Fibroblast of skin of right biceps (primary cell): ENCODE data around the gene UGT1A10.
"Not testable (repeated sequence)": the region's sequence is repeated elsewhere in the genome, so short reads cannot be mapped to it uniquely, and the experiment has no call there.

Experiments used
- DNase-seq: peaks from one replicate; pipeline ENCODE4 v3.0.0-alpha.2; 2013

UGT1A10 gene

GRCh38 chr2:233746475-233747282, 110.4 kb downstream of the UGT1A10 start:
- DNase-seq, result no peak

DNA sequence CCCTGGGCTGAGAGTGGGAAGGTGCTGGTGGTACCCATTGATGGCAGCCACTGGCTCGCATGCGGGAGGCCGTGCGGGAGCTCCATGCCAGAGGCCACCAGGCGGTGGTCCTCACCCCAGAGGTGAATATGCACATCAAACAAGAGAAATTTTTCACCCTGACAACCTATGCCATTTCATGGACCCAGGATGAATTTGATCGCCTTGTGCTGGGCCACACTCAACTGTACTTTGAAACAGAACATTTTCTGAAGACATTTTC, 111.0 kb downstream of the UGT1A10 start:
- no peak for DNase-seq

DNA sequence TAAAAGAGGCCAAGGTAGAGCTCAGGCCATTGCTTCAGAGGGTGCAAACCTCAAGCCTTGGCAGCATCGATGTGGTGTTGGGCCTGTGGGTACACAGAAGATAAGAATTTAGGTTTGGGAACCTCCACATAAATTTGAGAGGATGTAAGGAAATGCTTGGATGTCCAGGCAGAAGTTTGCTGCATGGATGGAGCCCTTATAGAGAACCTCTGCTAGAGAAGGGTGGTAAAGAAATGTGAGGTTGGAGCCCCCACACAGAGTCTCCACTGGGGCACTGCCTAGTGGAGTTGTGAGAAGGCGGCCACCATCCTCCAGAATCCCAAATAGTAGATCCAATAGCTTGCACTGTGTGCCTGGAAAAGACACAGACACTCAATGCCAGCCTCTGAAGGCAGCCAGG, 114.4 kb downstream of the UGT1A10 start:
- not testable (repeated sequence) for DNase-seq

- not testable (repeated sequence) for DNase-seq
Measured at GRCh38 chr2:233751212-233752009, 115.2 kb downstream of the UGT1A10 start.

DNA sequence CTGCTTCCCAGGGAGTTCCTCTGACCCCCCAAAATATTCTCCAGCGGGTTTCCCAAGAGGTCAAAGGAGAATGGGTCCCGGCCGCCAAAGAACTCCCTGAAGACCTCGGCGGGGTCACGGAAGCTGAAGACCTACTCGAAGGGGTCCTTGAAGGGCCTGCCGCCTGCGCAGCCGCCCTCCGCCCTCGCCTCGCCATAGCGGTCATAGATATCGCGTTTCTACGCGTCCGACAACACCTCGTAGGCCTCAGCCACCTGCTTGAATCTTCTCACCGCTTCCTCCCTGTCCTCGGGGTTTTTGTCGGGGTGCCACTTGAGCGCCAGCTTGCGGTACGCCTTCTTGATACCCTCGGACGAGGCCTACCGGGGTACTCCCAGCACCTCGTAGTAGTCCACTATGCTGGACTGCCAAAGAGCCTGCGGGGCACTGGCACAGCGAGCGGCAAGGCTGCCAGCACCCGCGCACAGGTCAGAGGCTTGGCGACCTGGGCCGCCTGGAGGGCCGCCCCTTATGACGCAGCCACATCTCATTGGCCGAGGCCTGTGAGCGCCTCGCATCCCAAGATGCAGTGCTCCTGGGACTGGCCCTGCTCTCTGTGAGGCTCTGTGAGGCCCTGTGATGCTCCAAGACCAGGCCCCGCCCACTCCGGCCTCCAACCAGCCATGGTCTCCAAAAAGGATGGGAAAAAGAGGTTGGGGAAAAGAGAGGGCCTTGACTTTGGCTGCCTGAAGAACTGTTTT, 118.8 kb downstream of the UGT1A10 start:
- no peak for DNase-seq

DNA sequence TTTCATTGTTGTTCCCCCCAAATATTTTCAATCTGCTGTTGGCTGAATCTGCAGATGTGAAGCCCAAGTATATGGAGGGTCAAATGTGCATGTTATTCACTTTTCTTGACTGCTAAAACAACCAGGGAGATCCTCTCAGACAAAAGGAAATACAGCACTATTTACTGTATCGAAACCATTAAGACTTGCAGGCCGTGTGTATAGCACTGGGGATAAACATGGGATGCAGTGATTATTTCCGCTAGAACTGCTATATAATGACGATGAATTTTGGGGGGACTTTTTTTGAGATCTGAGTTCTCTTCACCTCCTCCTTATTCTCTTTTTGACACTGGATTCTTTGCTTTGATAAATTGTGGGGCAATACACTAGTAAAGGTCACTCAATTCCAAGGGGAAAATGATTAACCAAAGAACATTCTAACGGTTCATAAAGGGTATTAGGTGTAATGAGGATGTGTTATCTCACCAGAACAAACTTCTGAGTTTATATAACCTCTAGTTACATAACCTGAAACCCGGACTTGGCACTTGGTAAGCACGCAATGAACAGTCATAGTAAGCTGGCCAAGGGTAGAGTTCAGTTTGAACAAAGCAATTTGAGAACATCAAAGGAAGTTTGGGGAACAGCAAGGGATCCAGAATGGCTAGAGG, 120.3 kb downstream of the UGT1A10 start:
- DNase-seq, result no peak

GRCh38 chr2:233758141-233758540, 121.9 kb downstream of the UGT1A10 start:
- no peak for DNase-seq

GRCh38 chr2:233758849-233759248, 122.6 kb downstream of the UGT1A10 start:
- DNase-seq, result no peak

- DNase-seq, result no peak
Measured at GRCh38 chr2:233760043-233760442, 123.8 kb downstream of the UGT1A10 start, which contains the start of gene UGT1A1. TSS of gene UGT1A1 (plus strand) at chr2:233760270. CDS start at chr2:233760288, 18 bp downstream.

DNA sequence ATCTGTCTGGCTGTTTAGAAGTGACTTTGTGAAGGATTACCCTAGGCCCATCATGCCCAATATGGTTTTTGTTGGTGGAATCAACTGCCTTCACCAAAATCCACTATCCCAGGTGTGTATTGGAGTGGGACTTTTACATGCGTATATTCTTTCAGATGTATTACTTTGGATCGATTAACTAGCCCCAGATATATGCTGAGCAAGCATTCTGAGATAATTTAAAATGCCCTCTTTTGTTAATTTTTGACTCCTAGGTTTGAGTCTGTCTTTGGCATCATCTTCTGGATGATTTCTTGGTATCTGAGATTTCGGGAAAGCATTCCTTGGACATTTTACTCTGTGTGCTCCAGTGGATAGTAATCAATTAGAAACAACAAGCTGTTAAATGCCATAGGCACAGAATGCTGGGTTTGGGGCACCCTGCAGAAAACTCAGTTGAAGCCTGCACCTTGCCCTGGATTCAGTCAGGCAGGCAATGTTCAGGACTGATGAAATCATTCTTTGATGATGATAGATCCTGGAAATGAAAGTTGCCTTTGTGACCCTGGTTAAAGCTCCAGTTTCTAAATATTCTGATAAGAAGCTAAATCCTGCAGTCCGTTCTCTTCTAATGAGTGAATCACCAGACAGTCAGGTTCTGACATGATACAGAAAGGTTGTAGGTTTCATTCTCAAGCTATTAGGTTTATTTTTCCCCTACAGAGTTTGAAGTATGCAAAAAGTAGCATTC, 125.0 kb downstream of the UGT1A10 start:
- DNase-seq, result no peak

DNA sequence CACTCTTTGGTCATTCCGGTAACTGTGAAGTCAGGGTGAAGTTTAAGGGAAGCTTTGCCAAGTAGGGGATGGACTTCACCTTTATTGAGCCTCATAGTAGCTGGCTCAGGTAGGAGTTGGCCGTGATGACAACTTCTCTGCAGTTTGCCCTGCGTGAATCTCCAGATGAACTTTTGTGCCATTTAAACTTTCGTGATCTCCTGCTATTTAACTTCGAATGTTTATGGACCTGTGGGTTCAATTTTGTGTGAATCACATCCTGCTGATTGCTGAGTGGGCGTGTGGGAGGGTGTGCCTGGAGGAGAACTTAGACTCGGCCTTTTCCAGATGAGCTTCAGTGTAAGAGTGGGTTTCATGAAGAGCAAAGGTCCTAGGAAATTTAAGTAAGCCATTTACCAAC, 128.0 kb downstream of the UGT1A10 start:
- DNase-seq, result peak; percentile 11

DNA sequence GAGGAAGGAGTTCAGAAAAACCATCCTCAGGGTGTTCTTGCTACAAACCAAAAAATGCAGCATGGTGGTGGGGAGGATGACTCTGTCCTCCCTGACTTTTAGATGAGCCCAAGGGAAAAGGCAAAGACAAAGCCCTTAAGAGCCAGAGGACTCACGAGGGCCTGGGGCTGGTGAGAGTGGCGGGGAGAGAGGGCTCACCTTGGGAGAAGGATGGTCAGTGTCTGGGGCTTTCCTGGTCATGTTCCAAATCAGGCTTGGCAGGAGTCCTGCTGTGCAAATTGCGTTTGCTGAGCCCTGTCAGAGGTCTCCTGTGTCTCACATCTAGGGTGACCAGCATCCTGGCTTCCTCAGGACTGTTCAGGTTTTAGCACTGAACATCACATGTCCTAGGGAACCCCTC, 128.5 kb downstream of the UGT1A10 start:
- DNase-seq, result no peak

- DNase-seq, result no peak
Measured at GRCh38 chr2:233766416-233766815, 130.2 kb downstream of the UGT1A10 start.

- no peak for DNase-seq
Measured at GRCh38 chr2:233768076-233768475, 131.8 kb downstream of the UGT1A10 start.

GRCh38 chr2:233769260-233769659, 133.0 kb downstream of the UGT1A10 start:
- DNase-seq, result no peak

DNA sequence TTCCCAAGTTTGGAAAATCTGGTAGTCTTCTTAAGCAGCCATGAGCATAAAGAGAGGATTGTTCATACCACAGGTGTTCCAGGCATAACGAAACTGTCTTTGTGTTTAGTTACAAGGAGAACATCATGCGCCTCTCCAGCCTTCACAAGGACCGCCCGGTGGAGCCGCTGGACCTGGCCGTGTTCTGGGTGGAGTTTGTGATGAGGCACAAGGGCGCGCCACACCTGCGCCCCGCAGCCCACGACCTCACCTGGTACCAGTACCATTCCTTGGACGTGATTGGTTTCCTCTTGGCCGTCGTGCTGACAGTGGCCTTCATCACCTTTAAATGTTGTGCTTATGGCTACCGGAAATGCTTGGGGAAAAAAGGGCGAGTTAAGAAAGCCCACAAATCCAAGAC, 135.9 kb downstream of the UGT1A10 start:
- DNase-seq, result no peak

DNA sequence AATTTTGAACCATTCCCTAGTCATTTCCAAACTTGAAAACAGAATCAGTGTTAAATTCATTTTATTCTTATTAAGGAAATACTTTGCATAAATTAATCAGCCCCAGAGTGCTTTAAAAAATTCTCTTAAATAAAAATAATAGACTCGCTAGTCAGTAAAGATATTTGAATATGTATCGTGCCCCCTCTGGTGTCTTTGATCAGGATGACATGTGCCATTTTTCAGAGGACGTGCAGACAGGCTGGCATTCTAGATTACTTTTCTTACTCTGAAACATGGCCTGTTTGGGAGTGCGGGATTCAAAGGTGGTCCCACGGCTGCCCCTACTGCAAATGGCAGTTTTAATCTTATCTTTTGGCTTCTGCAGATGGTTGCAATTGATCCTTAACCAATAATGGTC, 136.3 kb downstream of the UGT1A10 start:
- DNase-seq, result no peak

DNA sequence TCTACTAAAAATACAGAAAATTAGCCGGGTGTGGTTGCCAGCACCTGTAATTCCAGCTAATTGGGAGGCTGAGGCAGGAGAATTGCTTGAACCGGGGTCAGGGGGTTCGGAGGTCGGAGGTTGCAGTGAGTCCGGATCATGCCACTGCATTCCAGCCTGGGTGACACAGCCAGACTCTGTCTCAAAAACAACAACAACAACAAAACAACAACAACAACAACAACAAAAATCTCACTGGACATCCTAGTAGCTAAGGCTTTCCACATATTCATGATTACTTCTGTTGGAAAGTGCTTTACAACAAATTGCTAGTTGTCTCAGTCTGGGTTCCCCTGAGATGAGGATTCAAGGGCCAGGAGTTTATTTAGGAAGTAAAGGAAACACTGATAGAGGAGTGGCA, 137.6 kb downstream of the UGT1A10 start:
- no peak for DNase-seq

GRCh38 chr2:233775414-233775813, 139.2 kb downstream of the UGT1A10 start:
- no peak for DNase-seq

GRCh38 chr2:233778030-233778429, 141.8 kb downstream of the UGT1A10 start, which contains the start of gene MROH2A:
TSS of gene MROH2A (plus strand) at chr2:233778330. CDS start at chr2:233779359, 1,029 bp downstream.
- DNase-seq, result no peak

- no peak for DNase-seq
Measured at GRCh38 chr2:233779722-233780121, 143.5 kb downstream of the UGT1A10 start.

DNA sequence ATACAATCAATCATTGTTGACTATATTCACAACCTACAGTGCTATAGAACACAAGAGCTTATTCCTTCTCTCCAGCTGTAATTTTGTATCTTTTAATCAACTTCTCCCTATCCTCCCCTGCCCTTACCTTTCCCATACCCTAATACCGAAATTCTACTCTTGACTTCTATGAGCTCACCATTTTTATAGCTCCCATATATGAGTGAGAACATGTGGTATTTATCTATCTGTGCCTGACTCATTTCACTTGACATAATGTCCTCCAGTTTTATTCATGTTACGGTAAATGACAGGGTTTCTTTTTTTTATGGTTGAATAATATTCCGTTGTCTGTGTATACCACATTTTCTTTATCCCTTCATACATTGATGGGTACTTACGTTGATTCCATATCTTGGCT, 144.5 kb downstream of the UGT1A10 start:
- no peak for DNase-seq
